B cell (primary cell): ENCODE results near the gene OR51B6. TPM values are rescaled to one million over a fixed set of nuclear protein-coding genes. Genes with fewer than 3 reads are reported as not detected.
"Not testable (repeated sequence)": the region's sequence is repeated elsewhere in the genome, so short reads cannot be mapped to it uniquely, and the experiment has no call there.

Source experiments
- ATAC-seq: fragments of 200-7000 bp; cut with Tn5 transposase; one replicate; pipeline ENCODE4 v1.10.0; 2021; ENCODE audit warnings: low read depth, mild to moderate bottlenecking, moderate number of reproducible peaks, moderate library complexity
- CTCF ChIA-PET: fragments of 350-600 bp; sonication (Branson Sonifier 250); formaldehyde crosslinking; loops from one replicate; lab custom pipeline; 2021; ENCODE audit warnings: antibody characterized with exemption, inconsistent platforms; lab: Charles Lee
- POLR2A ChIA-PET: fragments of 350-600 bp; sonication (Branson Sonifier 250); formaldehyde crosslinking; loops from one replicate; lab custom pipeline; 2021; ENCODE audit warnings: antibody characterized with exemption; lab: Charles Lee
- DNase-seq: peaks from one replicate; pipeline ENCODE4 v3.0.0; 2013
- H2AFZ ChIP-seq: 2 replicates; pipeline ENCODE4 v1.6.1; 2012; ENCODE audit warnings: mild to moderate bottlenecking, low read depth, low read length; ENCODE audit not compliant: insufficient read depth, poor library complexity, severe bottlenecking
- H3K27ac ChIP-seq, 2 donors: 1 replicate in 1 of 2; 2 replicates in 1 of 2; pipeline ENCODE4 v1.5.1; 2012 to 2013; ENCODE audit warnings: low read length in 2 of 2, mild to moderate bottlenecking in 2 of 2, moderate library complexity in 1 of 2
- H3K27me3 ChIP-seq, 4 experiments: fragments of 200-600 bp in 1 of 4; sonication (generic) in 1 of 4; replicated peaks in 1 of 4; 1 replicate in 2 of 4; 2 replicates in 2 of 4; pipeline versions ENCODE4 v1.6.1 to v1.7.0; 2013 to 2016; ENCODE audit warnings: low read length in 3 of 4, mild to moderate bottlenecking in 2 of 4, mixed read lengths in 1 of 4, moderate library complexity in 1 of 4; ENCODE audit not compliant: insufficient read depth in 4 of 4, control insufficient read depth in 3 of 4; ENCODE audit errors: control extremely low read depth in 1 of 4
- H3K36me3 ChIP-seq, 2 experiments: replicated peaks in 1 of 2; 1 replicate in 1 of 2; 2 replicates in 1 of 2; pipeline versions ENCODE4 v1.6.1 to v1.7.1; 2013; ENCODE audit warnings: low read length in 1 of 2; ENCODE audit not compliant: insufficient read depth in 2 of 2, control insufficient read depth in 1 of 2; ENCODE audit errors: control extremely low read depth in 1 of 2, extremely low read depth in 1 of 2
- H3K4me1 ChIP-seq, 2 donors: fragments of 200-600 bp in 1 of 2; sonication (generic) in 1 of 2; 1 replicate in 1 of 2; 2 replicates in 1 of 2; pipeline versions ENCODE4 v1.5.1 to v1.6.1; 2013 to 2017; ENCODE audit warnings: low read length in 2 of 2; ENCODE audit not compliant: control insufficient read depth in 2 of 2, insufficient read depth in 2 of 2
- H3K4me2 ChIP-seq: replicated peaks from 2 replicates; pipeline ENCODE3; 2012; ENCODE audit warnings: mild to moderate bottlenecking, low read depth, low read length; ENCODE audit not compliant: poor library complexity, severe bottlenecking
- H3K4me3 ChIP-seq, 5 experiments: fragments of 200-600 bp in 1 of 5; sonication (generic) in 1 of 5; 1 replicate in 3 of 5; 2 replicates in 2 of 5; pipeline versions ENCODE4 v1.5.1 to v1.7.0; 2011 to 2016; ENCODE audit warnings: low read length in 4 of 5, mild to moderate bottlenecking in 4 of 5, low read depth in 2 of 5, control low read depth in 1 of 5, moderate library complexity in 1 of 5; ENCODE audit not compliant: insufficient read depth in 1 of 5; ENCODE audit errors: control extremely low read depth in 1 of 5, extremely low read depth in 1 of 5
- H3K79me2 ChIP-seq: fragments of 200-600 bp; sonication (generic); one replicate; pipeline ENCODE4 v1.6.0; 2016; ENCODE audit warnings: low read length; ENCODE audit not compliant: control insufficient read depth, insufficient read depth
- H3K9ac ChIP-seq: fragments of 200-600 bp; sonication (generic); 2 replicates; pipeline ENCODE4 v1.6.1; 2017; ENCODE audit warnings: mild to moderate bottlenecking, low read length, moderate library complexity
- H3K9me3 ChIP-seq, 3 donors: one replicate each; pipeline versions ENCODE4 v1.6.1 to v1.7.1; 2013; ENCODE audit warnings: low read length in 2 of 3; ENCODE audit not compliant: control insufficient read depth in 2 of 3, insufficient read depth in 1 of 3; ENCODE audit errors: control extremely low read depth in 1 of 3
- H4K20me1 ChIP-seq: 2 replicates; pipeline ENCODE4 v1.6.0; 2012; ENCODE audit warnings: mild to moderate bottlenecking, low read length; ENCODE audit not compliant: insufficient read depth, control insufficient read depth, poor library complexity, severe bottlenecking
- H3K27ac Mint-ChIP-seq: one replicate; pipeline ENCODE4 v1.8.0; 2021; ENCODE audit warnings: mixed read lengths
- H3K27me3 Mint-ChIP-seq: one replicate; pipeline ENCODE4 v1.8.0; 2021; ENCODE audit warnings: mixed read lengths
- H3K4me1 Mint-ChIP-seq: one replicate; pipeline ENCODE4 v1.8.0; 2021; ENCODE audit warnings: mixed read lengths
- H3K4me3 Mint-ChIP-seq: one replicate; pipeline ENCODE4 v1.8.0; 2021; ENCODE audit warnings: mixed read lengths
- H3K9me3 Mint-ChIP-seq: one replicate; pipeline ENCODE4 v1.8.0; 2022; ENCODE audit warnings: mixed read lengths; ENCODE audit not compliant: insufficient read depth
- CTCF ChIP-seq: fragments of 200-600 bp; IDR thresholded peaks from one replicate; pipeline ENCODE4 v1.8.0; 2022; ENCODE audit warnings: antibody characterized with exemption, mild to moderate bottlenecking
- EZH2 ChIP-seq: IDR thresholded peaks from 2 replicates; pipeline ENCODE4 v1.6.1; 2012; ENCODE audit warnings: borderline replicate concordance, low read depth, mild to moderate bottlenecking, moderate library complexity, low read length; ENCODE audit not compliant: insufficient read depth, poor library complexity, severe bottlenecking
- WGBS: methylation state at CpG from one replicate; pipeline ENCODE4 v1.1.5; 2013; ENCODE audit warnings: missing lambda C conversion rate; ENCODE audit not compliant: insufficient coverage; 5-methylcytosine and 5-hydroxymethylcytosine counted together
- intact Hi-C: fragments of 100-400 bp; cut with micrococcal nuclease; formaldehyde crosslinking; loops from one replicate; pipeline ENCODE4 v1.10.0; 2022
- polyA plus RNA-seq: library from polyadenylated mRNA; depleted of rRNA; stranded (reverse); fragments of >200 nt; gene quantifications from 2 replicates; pipeline ENCODE4 v1.2.3, GENCODE V29; 2012
- total RNA-seq, 2 donors: library from RNA; stranded (reverse); fragments of 120-200 nt in 1 of 2; gene quantifications; 1 replicate in 1 of 2; 2 replicates in 1 of 2; pipeline versions ENCODE4 v1.2.3 to v1.2.4, GENCODE V29; 2013 to 2022

Gene OR51B6
- total and polyA plus RNA-seq, 2 donors (not counting 1 experiment from before 2014, with no cell fraction given) = not detected

GRCh38 chr11:5349550-5349949 is 1.8 kb upstream of the OR51B6 start:
- POLR2A ChIA-PET = no interaction called here
- no peak overlapping the region for H3K27ac Mint-ChIP-seq
- no peak overlapping the region for H2AFZ ChIP-seq
- no peak overlapping the region for H3K4me3 ChIP-seq
- H3K27ac ChIP-seq = no peak overlapping the region
- no peaks in the 10 kb centered on the region for H3K79me2 ChIP-seq
- no CpG with 5 or more reads among the region's 1 CpG for WGBS
- H4K20me1 ChIP-seq = no peaks in the 10 kb centered on the region
- ATAC-seq = no peak
- DNase-seq = no peak
- H3K4me3 Mint-ChIP-seq = no peak overlapping the region
- no peaks in the 10 kb centered on the region for H3K9me3 Mint-ChIP-seq
- H3K9ac ChIP-seq = no peak overlapping the region
- H3K27me3 Mint-ChIP-seq = peaks cover 8% of the 10 kb centered on the region
- no peaks in the 10 kb centered on the region for H3K27me3 ChIP-seq
- H3K36me3 ChIP-seq = no peaks in the 10 kb centered on the region
- no peaks in the 10 kb centered on the region for H3K4me1 Mint-ChIP-seq
- H3K4me1 ChIP-seq = no peaks in the 10 kb centered on the region
- no peaks in the 10 kb centered on the region for H3K9me3 ChIP-seq
- H3K4me2 ChIP-seq = no peak overlapping the region
- CTCF ChIA-PET = no interaction called here
- no peak for TF ChIP-seq CTCF
- TF ChIP-seq EZH2 = no peak
- intact Hi-C loops = no loop called here

- H4K20me1 ChIP-seq, H3K9me3 ChIP-seq, H3K27me3 Mint-ChIP-seq, ATAC-seq, H3K9ac ChIP-seq, H3K36me3 ChIP-seq, H3K79me2 ChIP-seq, H3K9me3 Mint-ChIP-seq, DNase-seq, POLR2A ChIA-PET, H3K27me3 ChIP-seq, H3K4me1 ChIP-seq, H3K4me2 ChIP-seq, H2AFZ ChIP-seq, H3K4me3 Mint-ChIP-seq, H3K27ac Mint-ChIP-seq, CTCF ChIA-PET, intact Hi-C loops, H3K4me1 Mint-ChIP-seq, H3K27ac ChIP-seq, H3K4me3 ChIP-seq: not testable (repeated sequence)
- no CpG with 5 or more reads among the region's 5 CpGs for WGBS
Measured at GRCh38 chr11:5356031-5356430, 4.7 kb downstream of the OR51B6 start.
